Measurements from ENCODE around the gene ENPP6. TPM values are rescaled to one million over a fixed set of nuclear protein-coding genes. Genes with fewer than 3 reads are reported as not detected.

The ENPP6 gene
- polyA plus RNA-seq, 1 experiment = not detected

DNA sequence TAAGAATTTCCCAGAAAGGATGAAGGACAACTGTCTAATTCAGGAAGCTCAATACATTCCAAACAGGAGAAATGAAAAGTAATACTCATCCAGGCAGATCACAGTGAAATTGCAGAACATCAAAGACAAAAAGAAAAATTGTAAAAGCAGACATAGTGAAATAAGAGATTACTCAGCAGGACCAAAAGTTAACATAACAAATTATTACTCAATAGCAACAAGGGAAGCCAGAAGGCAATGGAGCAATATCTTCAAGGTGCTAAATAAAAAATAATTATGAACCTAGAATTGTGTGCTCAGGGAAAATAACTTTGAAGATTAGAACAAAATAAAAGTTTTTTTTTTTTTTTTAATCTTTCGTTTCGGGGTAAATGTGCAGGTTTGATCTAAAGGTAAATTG is 30.5 kb upstream of the ENPP6 start:
- ChIA-PET POLR2A (no interaction called here), CTCF (interaction anchor here (0.6 to 1.3 kb wide), 2 partner anchors 13 to 455 kb away, joined by 3 to 6 read pairs; no protein-coding TSS in a partner anchor)
- Histone ChIP-seq H3K27me3 (ENCODE audit: control insufficient read depth, insufficient read depth, low read length) (no peaks in the 10 kb centered on the region), H3K4me3 (ENCODE audit: low read depth, low read length) (no peak overlapping the region), H3K36me3 (ENCODE audit: control insufficient read depth, insufficient read depth, low read length) (no peaks in the 10 kb centered on the region)
- no peak for DNase-seq (ENCODE audit: low read depth)
- TF ChIP-seq, protein P1, sequence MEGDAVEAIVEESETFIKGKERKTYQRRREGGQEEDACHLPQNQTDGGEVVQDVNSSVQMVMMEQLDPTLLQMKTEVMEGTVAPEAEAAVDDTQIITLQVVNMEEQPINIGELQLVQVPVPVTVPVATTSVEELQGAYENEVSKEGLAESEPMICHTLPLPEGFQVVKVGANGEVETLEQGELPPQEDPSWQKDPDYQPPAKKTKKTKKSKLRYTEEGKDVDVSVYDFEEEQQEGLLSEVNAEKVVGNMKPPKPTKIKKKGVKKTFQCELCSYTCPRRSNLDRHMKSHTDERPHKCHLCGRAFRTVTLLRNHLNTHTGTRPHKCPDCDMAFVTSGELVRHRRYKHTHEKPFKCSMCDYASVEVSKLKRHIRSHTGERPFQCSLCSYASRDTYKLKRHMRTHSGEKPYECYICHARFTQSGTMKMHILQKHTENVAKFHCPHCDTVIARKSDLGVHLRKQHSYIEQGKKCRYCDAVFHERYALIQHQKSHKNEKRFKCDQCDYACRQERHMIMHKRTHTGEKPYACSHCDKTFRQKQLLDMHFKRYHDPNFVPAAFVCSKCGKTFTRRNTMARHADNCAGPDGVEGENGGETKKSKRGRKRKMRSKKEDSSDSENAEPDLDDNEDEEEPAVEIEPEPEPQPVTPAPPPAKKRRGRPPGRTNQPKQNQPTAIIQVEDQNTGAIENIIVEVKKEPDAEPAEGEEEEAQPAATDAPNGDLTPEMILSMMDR (IDR thresholded peaks at IDR 0.05; ENCODE audit: insufficient read depth, low read depth, low read length) = no peak

DNA sequence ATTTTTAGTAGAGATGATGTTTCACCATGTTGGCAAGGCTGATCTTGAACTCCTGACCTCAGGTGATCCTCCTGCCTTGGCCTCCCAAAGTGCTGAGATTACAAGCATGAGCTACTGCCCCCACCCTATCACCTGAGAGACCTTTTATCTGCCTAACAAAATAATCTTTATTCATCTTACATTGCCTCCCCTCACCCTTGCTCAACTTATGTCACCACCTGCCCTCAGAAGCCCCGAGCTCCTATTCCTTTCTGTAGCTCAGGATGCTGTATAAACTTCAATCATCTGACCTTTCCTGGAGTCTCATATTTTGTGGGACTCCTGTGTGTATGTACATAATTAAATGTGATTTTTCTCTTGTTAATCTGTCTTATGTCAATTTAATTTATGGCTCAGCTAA is 29.7 kb upstream of the ENPP6 start:
- CTCF ChIA-PET = interaction anchor here (0.6 to 1.3 kb wide), 2 partner anchors 13 to 250 kb away, joined by 3 read pairs; no protein-coding TSS in a partner anchor
- no peaks in the 10 kb centered on the region for H3K36me3 ChIP-seq (ENCODE audit: control insufficient read depth, insufficient read depth, low read length)
- no peak for DNase-seq (ENCODE audit: low read depth)
- H3K4me3 ChIP-seq (ENCODE audit: low read depth, low read length) = no peak overlapping the region
- TF ChIP-seq, protein P1 (IDR thresholded peaks at IDR 0.05; ENCODE audit: insufficient read depth, low read depth, low read length) = no peak
- H3K27me3 ChIP-seq (ENCODE audit: control insufficient read depth, insufficient read depth, low read length) = no peaks in the 10 kb centered on the region
- POLR2A ChIA-PET = no interaction called here

DNA sequence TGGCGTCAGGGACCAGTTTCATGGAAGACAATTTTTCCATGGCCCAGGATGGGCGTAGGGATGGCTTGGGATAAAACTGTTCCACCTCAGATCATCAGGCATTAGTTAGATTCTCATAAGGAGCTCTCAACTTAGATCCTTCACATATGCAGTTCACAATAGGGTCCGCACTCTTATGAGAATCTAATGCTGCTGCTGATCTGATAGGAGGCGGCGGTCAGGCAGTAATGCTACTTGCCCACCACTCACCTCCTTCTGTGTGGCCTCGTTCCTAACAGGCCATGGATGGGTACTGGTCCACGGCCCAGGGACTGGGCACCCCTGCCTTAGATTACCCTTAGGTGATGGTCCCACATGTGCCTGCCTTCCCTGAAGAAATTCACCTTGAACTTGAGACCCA is 28.8 kb upstream of the ENPP6 start:
- Histone ChIP-seq H3K36me3 (ENCODE audit: control insufficient read depth, insufficient read depth, low read length) (no peaks in the 10 kb centered on the region), H3K4me3 (ENCODE audit: low read depth, low read length) (no peak overlapping the region), H3K27me3 (ENCODE audit: control insufficient read depth, insufficient read depth, low read length) (no peaks in the 10 kb centered on the region)
- no peak for DNase-seq (ENCODE audit: low read depth)
- POLR2A ChIA-PET = no interaction called here
- TF ChIP-seq, protein P1 (IDR thresholded peaks at IDR 0.05; ENCODE audit: insufficient read depth, low read depth, low read length) = no peak
- CTCF ChIA-PET = no interaction called here

DNA sequence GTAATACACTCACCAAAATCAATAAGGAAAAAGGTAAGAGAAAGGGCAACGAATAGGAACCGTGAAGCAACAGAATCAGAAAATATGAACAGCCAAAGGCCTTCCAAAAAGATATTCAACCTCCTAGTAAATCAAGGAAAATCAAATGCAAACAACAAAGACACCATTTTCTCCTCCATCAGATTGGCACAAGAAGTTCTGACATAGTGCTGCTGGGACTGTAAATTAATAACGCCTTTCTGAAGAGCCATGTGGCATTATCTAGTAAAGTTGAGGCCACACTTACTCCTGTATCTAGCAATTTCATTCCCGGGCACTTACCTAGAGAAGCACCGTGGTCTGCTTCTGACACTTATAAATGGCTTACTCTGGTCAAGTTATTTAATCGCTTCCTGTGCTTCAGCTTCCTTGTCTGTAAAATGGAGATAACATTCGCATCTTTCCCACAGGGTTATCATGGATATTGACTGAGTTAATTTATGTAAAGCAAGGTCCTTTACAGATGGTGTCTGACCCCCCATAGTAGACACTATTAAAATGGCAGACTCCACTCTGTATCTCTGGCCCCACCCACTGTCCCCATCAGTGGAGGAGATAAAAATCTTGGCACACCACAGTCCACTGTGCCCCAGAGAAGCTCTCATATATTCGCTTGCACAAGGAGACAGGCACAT is 20.5 kb upstream of the ENPP6 start:
- H3K4me3 ChIP-seq (ENCODE audit: low read depth, low read length) = no peak overlapping the region
- no peaks in the 10 kb centered on the region for H3K36me3 ChIP-seq (ENCODE audit: control insufficient read depth, insufficient read depth, low read length)
- CTCF ChIA-PET = no interaction called here
- TF ChIP-seq, protein P1 (IDR thresholded peaks at IDR 0.05; ENCODE audit: insufficient read depth, low read depth, low read length) = no peak
- POLR2A ChIA-PET = no interaction called here
- no peaks in the 10 kb centered on the region for H3K27me3 ChIP-seq (ENCODE audit: control insufficient read depth, insufficient read depth, low read length)
- no peak for DNase-seq (ENCODE audit: low read depth)

DNA sequence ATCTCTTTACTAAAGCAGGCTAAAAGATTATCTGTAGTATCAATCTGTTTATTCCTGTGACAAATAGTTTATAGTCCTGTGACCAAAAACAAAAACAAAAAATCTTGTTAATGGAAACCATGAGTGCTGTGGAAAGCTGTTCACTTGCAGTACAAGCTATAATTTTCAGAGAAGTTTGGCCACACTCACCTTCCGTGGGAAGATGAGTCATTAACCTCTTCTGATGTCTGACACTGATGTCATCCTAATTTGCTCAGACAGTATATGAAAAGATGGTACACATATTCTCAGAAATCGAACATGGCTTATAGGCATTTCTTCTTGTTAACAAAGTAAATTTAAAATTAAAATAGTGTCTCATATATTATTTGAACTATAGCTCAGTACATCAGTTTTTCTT is 19.9 kb upstream of the ENPP6 start:
- CTCF ChIA-PET = no interaction called here
- Histone ChIP-seq H3K27me3 (ENCODE audit: control insufficient read depth, insufficient read depth, low read length) (no peaks in the 10 kb centered on the region), H3K4me3 (ENCODE audit: low read depth, low read length) (no peak overlapping the region), H3K36me3 (ENCODE audit: control insufficient read depth, insufficient read depth, low read length) (no peaks in the 10 kb centered on the region)
- DNase-seq (ENCODE audit: low read depth) = no peak
- POLR2A ChIA-PET = no interaction called here
- TF ChIP-seq, protein P1 (IDR thresholded peaks at IDR 0.05; ENCODE audit: insufficient read depth, low read depth, low read length) = no peak
